Measurements from ENCODE around the gene SLC16A3. TPM values are rescaled to one million over a fixed set of nuclear protein-coding genes. Genes with fewer than 3 reads are reported as not detected.

Gene SLC16A3
- total and polyA plus RNA-seq, 10 of the 15 experiments (the other 5 are each of a cell fraction or from before 2014, with no cell fraction given) = 0.10 to 46.5 (median 8.0) TPM

- TF ChIP-seq, protein P1, sequence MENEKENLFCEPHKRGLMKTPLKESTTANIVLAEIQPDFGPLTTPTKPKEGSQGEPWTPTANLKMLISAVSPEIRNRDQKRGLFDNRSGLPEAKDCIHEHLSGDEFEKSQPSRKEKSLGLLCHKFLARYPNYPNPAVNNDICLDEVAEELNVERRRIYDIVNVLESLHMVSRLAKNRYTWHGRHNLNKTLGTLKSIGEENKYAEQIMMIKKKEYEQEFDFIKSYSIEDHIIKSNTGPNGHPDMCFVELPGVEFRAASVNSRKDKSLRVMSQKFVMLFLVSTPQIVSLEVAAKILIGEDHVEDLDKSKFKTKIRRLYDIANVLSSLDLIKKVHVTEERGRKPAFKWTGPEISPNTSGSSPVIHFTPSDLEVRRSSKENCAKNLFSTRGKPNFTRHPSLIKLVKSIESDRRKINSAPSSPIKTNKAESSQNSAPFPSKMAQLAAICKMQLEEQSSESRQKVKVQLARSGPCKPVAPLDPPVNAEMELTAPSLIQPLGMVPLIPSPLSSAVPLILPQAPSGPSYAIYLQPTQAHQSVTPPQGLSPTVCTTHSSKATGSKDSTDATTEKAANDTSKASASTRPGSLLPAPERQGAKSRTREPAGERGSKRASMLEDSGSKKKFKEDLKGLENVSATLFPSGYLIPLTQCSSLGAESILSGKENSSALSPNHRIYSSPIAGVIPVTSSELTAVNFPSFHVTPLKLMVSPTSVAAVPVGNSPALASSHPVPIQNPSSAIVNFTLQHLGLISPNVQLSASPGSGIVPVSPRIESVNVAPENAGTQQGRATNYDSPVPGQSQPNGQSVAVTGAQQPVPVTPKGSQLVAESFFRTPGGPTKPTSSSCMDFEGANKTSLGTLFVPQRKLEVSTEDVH (IDR thresholded peaks at IDR 0.05; ENCODE audit: low read depth, partially characterized antibody) = no peak
- TF ChIP-seq NFIC (IDR thresholded peaks at IDR 0.05; ENCODE audit: low read depth, low read length) (no peak), POU2F2 (IDR thresholded peaks at IDR 0.05; ENCODE audit: borderline replicate concordance, low read depth, low read length) (peak; percentile 61; the same call in 1 of the 3 replicates), STAT3 (IDR thresholded peaks at IDR 0.05; ENCODE audit: low read depth, low read length) (no peak), CEBPZ (IDR thresholded peaks at IDR 0.05; ENCODE audit: low read depth, low read length) (no peak), HDGF (IDR thresholded peaks at IDR 0.05) (no peak), SKIL (IDR thresholded peaks at IDR 0.05; ENCODE audit: low read depth, poor library complexity, severe bottlenecking) (no peak), CHD2 (IDR thresholded peaks at IDR 0.05; ENCODE audit: borderline replicate concordance, low read depth, low read length) (peak; percentile 34; the same call in 1 of the 2 replicates), FOXM1 (IDR thresholded peaks at IDR 0.05; ENCODE audit: low read depth, low read length) (no peak), SMARCA5 (IDR thresholded peaks at IDR 0.05) (peak; percentile 68), SREBF2 (IDR thresholded peaks at IDR 0.05; ENCODE audit: low read length) (no peak), MXI1 (IDR thresholded peaks at IDR 0.05; ENCODE audit: low read depth, low read length) (peak; percentile 55; the same call in 1 of the 2 replicates), LARP7 (IDR thresholded peaks at IDR 0.05) (peak; percentile 48; the same call in 1 of the 2 replicates), RAD21 (IDR thresholded peaks at IDR 0.05; ENCODE audit: insufficient read depth, low read depth, low read length) (peak; percentile 67), CBFB (IDR thresholded peaks at IDR 0.05; ENCODE audit: low read depth) (no peak), TCF12 (IDR thresholded peaks at IDR 0.05; ENCODE audit: low read depth, low read length) (peak; percentile 83), ZNF207 (IDR thresholded peaks at IDR 0.05; ENCODE audit: borderline replicate concordance) (no peak; the same call in 1 of the 2 replicates), NR2F1 (conservative IDR thresholded peaks at IDR 0.05) (no peak)
- TF ChIP-seq, protein P2, sequence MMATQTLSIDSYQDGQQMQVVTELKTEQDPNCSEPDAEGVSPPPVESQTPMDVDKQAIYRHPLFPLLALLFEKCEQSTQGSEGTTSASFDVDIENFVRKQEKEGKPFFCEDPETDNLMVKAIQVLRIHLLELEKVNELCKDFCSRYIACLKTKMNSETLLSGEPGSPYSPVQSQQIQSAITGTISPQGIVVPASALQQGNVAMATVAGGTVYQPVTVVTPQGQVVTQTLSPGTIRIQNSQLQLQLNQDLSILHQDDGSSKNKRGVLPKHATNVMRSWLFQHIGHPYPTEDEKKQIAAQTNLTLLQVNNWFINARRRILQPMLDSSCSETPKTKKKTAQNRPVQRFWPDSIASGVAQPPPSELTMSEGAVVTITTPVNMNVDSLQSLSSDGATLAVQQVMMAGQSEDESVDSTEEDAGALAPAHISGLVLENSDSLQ (IDR thresholded peaks at IDR 0.05) = peak; percentile 33; the same call in 1 of the 2 replicates
- TF ChIP-seq, protein P3, sequence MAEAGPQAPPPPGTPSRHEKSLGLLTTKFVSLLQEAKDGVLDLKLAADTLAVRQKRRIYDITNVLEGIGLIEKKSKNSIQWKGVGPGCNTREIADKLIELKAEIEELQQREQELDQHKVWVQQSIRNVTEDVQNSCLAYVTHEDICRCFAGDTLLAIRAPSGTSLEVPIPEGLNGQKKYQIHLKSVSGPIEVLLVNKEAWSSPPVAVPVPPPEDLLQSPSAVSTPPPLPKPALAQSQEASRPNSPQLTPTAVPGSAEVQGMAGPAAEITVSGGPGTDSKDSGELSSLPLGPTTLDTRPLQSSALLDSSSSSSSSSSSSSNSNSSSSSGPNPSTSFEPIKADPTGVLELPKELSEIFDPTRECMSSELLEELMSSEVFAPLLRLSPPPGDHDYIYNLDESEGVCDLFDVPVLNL (IDR thresholded peaks at IDR 0.05; ENCODE audit: low read depth, low read length) = no peak
Observed at GRCh38 chr17:82205720-82206508, 22.9 kb upstream of the SLC16A3 start (continued).
